Left kidney (tissue), 2 donors: Measurements from ENCODE around the gene RYR3. TPM values are rescaled to one million over a fixed set of nuclear protein-coding genes. Genes with fewer than 3 reads are reported as not detected.

Source experiments
- DNase-seq: peaks from one replicate; pipeline ENCODE4 v3.0.0-alpha.2; 2013
- polyA plus RNA-seq: library from polyadenylated mRNA; unstranded; fragments of 120-200 nt; gene quantifications from one replicate; pipeline ENCODE4 v1.2.1, GENCODE V29; 2013; ENCODE audit not compliant: insufficient read length

Gene RYR3
- polyA plus RNA-seq, 1 donor = 16.9 TPM

- no peak for DNase-seq
Observed at GRCh38 chr15:33894193-33894592, 583.4 kb downstream of the RYR3 start.

GRCh38 chr15:33902043-33902442, 591.3 kb downstream of the RYR3 start:
- DNase-seq = no peak

- DNase-seq = no peak
Observed at GRCh38 chr15:33903661-33904060, 592.9 kb downstream of the RYR3 start.

GRCh38 chr15:33907326-33907725, 596.6 kb downstream of the RYR3 start:
- DNase-seq = no peak

- DNase-seq = no peak
Observed at GRCh38 chr15:33908406-33908805, 597.6 kb downstream of the RYR3 start.

GRCh38 chr15:33910741-33911140, 600.0 kb downstream of the RYR3 start:
- DNase-seq = no peak

- DNase-seq = no peak
Observed at GRCh38 chr15:33912326-33912725, 601.6 kb downstream of the RYR3 start.

- no peak for DNase-seq
Observed at GRCh38 chr15:33913459-33913858, 602.7 kb downstream of the RYR3 start.

Other genes starting within 250 kb of the RYR3 start
- 23.1 TPM for gene FMN1, start 116.3 kb upstream of the RYR3 start, polyA plus RNA-seq